Measurements from ENCODE around the gene UGT1A6. TPM values are rescaled to one million over a fixed set of nuclear protein-coding genes. Genes with fewer than 3 reads are reported as not detected.

UGT1A6 gene
- total and polyA plus RNA-seq, 2 of the 4 experiments (the other 2 are of a cell fraction) = not detected

- in situ Hi-C loops (cut with MboI; ENCODE audit: low sequenced_read_pairs) = no loop called here
- no peak overlapping the region for H4K5ac ChIP-seq (ENCODE audit: low read depth, low read length)
- POLR2A ChIA-PET (ENCODE audit: unreplicated experiment) = no interaction called here
Observed at GRCh38 chr2:233674314-233674713, 18.4 kb upstream of the UGT1A6 start.

More at GRCh38 chr2:233674314-233674713, 18.4 kb upstream of the UGT1A6 start:
- no peak overlapping the region for H3K4me2 ChIP-seq (ENCODE audit: low read depth, low read length)
- DNase-seq (no peak), ATAC-seq (ENCODE audit: low read depth) (no peak)
- no TSS peak for BruUV-seq (replicated peaks)
- WGBS, 2 experiments (ENCODE audit: extremely low coverage in 2 of 2, insufficient read length in 1 of 2) = no CpG with 5 or more reads among the region's 1 CpG
- no peak overlapping the region for H3K4me3 ChIP-seq (ENCODE audit: insufficient read depth, low read depth, low read length)
- no peak overlapping the region for H3K23ac ChIP-seq (ENCODE audit: low read depth, low read length)
- intact Hi-C loops (cut with micrococcal nuclease) (no loop called here), dilution Hi-C loops (cut with HindIII; ENCODE audit: low sequenced_read_pairs, unreplicated experiment) (no loop called here)
- no peak overlapping the region for H2BK20ac ChIP-seq (ENCODE audit: low read depth, low read length)
- no peak overlapping the region for H2AFZ ChIP-seq (replicated peaks; ENCODE audit: low read length, poor library complexity)
- H2AK5ac ChIP-seq (ENCODE audit: low read depth, low read length) = no peak overlapping the region
- no peaks in the 10 kb centered on the region for H3K4me1 ChIP-seq (ENCODE audit: control insufficient read depth, insufficient read depth, low read length)
- H3K36me3 ChIP-seq (ENCODE audit: control insufficient read depth, insufficient read depth, low read length) = no peaks in the 10 kb centered on the region
- no peak overlapping the region for H4K91ac ChIP-seq (ENCODE audit: insufficient read depth, low read depth, low read length)
- no peaks in the 10 kb centered on the region for H4K20me1 ChIP-seq (ENCODE audit: insufficient read depth, low read length)
- no peaks in the 10 kb centered on the region for H3K27me3 ChIP-seq (ENCODE audit: control insufficient read depth, insufficient read depth, low read length)
- CTCF ChIA-PET = no interaction called here
- H2BK15ac ChIP-seq (ENCODE audit: low read depth, low read length) = no peak overlapping the region
- no peak overlapping the region for H2BK120ac ChIP-seq (ENCODE audit: low read depth, low read length)
- no peaks in the 10 kb centered on the region for H3K79me1 ChIP-seq (ENCODE audit: low read depth in 1 of 2, low read length in 2 of 2)
- no peak overlapping the region for H3K18ac ChIP-seq (ENCODE audit: low read depth, low read length)
- H3K14ac ChIP-seq (replicated peaks; ENCODE audit: low read depth, low read length) = no peak overlapping the region
- H3K9me3 ChIP-seq (ENCODE audit: control insufficient read depth, insufficient read depth, low read length) = no peaks in the 10 kb centered on the region
- no peak overlapping the region for H4K8ac ChIP-seq (ENCODE audit: low read depth in 2 of 2, low read length in 2 of 2)
- TF ChIP-seq FOS (IDR thresholded peaks at IDR 0.05; ENCODE audit: low read depth, low read length) = no peak
- no peak for TF ChIP-seq SMC3 (IDR thresholded peaks at IDR 0.05; ENCODE audit: low read depth, low read length)
- TF ChIP-seq MXI1 (IDR thresholded peaks at IDR 0.05; ENCODE audit: borderline replicate concordance, low read depth, low read length) = no peak
- no peak for TF ChIP-seq BHLHE40 (IDR thresholded peaks at IDR 0.05; ENCODE audit: low read depth, low read length)
- no peak for TF ChIP-seq MAFK (IDR thresholded peaks at IDR 0.05; ENCODE audit: low read depth, low read length)
- TF ChIP-seq CHD1 (IDR thresholded peaks at IDR 0.05; ENCODE audit: low read depth, low read length) = no peak
- no peak for TF ChIP-seq NFE2L2 (IDR thresholded peaks at IDR 0.05; ENCODE audit: low read depth, low read length)
- no peak for TF ChIP-seq RAD21 (IDR thresholded peaks at IDR 0.05; ENCODE audit: low read length)
- no peak for TF ChIP-seq CTCF (conservative IDR thresholded peaks at IDR 0.05; ENCODE audit: low read depth, low read length)
- TF ChIP-seq RFX5 (IDR thresholded peaks at IDR 0.05; ENCODE audit: low read depth, low read length) = no peak
- TF ChIP-seq, protein P1, sequence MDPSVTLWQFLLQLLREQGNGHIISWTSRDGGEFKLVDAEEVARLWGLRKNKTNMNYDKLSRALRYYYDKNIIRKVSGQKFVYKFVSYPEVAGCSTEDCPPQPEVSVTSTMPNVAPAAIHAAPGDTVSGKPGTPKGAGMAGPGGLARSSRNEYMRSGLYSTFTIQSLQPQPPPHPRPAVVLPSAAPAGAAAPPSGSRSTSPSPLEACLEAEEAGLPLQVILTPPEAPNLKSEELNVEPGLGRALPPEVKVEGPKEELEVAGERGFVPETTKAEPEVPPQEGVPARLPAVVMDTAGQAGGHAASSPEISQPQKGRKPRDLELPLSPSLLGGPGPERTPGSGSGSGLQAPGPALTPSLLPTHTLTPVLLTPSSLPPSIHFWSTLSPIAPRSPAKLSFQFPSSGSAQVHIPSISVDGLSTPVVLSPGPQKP (IDR thresholded peaks at IDR 0.05; ENCODE audit: borderline replicate concordance, low read depth, low read length) = no peak
- TF ChIP-seq USF2 (IDR thresholded peaks at IDR 0.05; ENCODE audit: low read depth, low read length) = no peak
- no peak for TF ChIP-seq CEBPB (IDR thresholded peaks at IDR 0.05; ENCODE audit: low read depth, low read length)
- no peak for TF ChIP-seq POLR2A (IDR thresholded peaks at IDR 0.05; ENCODE audit: low read depth, low read length)
- no peak for TF ChIP-seq MAZ (IDR thresholded peaks at IDR 0.05; ENCODE audit: borderline replicate concordance, low read depth, low read length)
- TF ChIP-seq RCOR1 (IDR thresholded peaks at IDR 0.05; ENCODE audit: insufficient replicate concordance, low read length) = no peak
- H3K9me1 ChIP-seq (ENCODE audit: insufficient read depth, low read length) = no peaks in the 10 kb centered on the region
- no peak overlapping the region for H3K9ac ChIP-seq (ENCODE audit: low read depth, low read length)
- H2AK9ac ChIP-seq (replicated peaks; ENCODE audit: low read depth, low read length, poor library complexity) = no peak overlapping the region
- no peak overlapping the region for H3K56ac ChIP-seq (ENCODE audit: extremely low read depth, insufficient read depth, low read length)
- no peak overlapping the region for H2BK5ac ChIP-seq (ENCODE audit: low read depth, low read length, poor library complexity, severe bottlenecking)
- no peak overlapping the region for H3K4ac ChIP-seq (ENCODE audit: low read depth, low read length)
- H3K27ac ChIP-seq (ENCODE audit: insufficient read depth, low read length) = no peak overlapping the region

All from IMR-90 (cell line).